H1 (cell line): ENCODE results near the gene PLD5. TPM values are rescaled to one million over a fixed set of nuclear protein-coding genes. Genes with fewer than 3 reads are reported as not detected.

Experiments
- CTCF ChIA-PET: fragments of 300-600 bp; sonication (Branson Sonifier 250); formaldehyde crosslinking; loops from one replicate; lab custom pipeline; 2021; ENCODE audit not compliant: partially characterized antibody; lab: Charles Lee
- POLR2A ChIA-PET: fragments of 300-600 bp; sonication (Branson Sonifier 250); formaldehyde crosslinking; loops from one replicate; lab custom pipeline; 2021; ENCODE audit warnings: inconsistent platforms; ENCODE audit not compliant: partially characterized antibody; lab: Charles Lee
- DNase-seq, 2 experiments: peaks; one replicate each; pipeline versions ENCODE4 v3.0.0 to v3.0.0-alpha.2; 2010 to 2022; ENCODE audit warnings: low spot score in 2 of 2, low read depth in 1 of 2, mixed read lengths in 1 of 2
- FAIRE-seq: peaks from 2 replicates; lab custom pipeline; 2011; peaks lifted over from hg19 to GRCh38; lab: Jason Lieb, UNC
- H2AFZ ChIP-seq: 2 replicates; pipeline ENCODE4 v1.8.1; 2012; ENCODE audit warnings: low read length, inconsistent platforms
- H2AK5ac ChIP-seq: 2 replicates; pipeline ENCODE4 v1.6.1; 2013; ENCODE audit warnings: low read depth, low read length
- H2BK120ac ChIP-seq: replicated peaks from 2 replicates; pipeline ENCODE3; 2013; ENCODE audit warnings: low read depth, low read length, inconsistent platforms
- H2BK12ac ChIP-seq: 2 replicates; pipeline ENCODE4 v1.6.1; 2013; ENCODE audit warnings: low read depth, low read length
- H2BK15ac ChIP-seq: 2 replicates; pipeline ENCODE4 v1.6.1; 2013; ENCODE audit warnings: low read length
- H2BK20ac ChIP-seq: 2 replicates; pipeline ENCODE4 v1.6.1; 2013; ENCODE audit warnings: low read length
- H2BK5ac ChIP-seq: 2 replicates; pipeline ENCODE4 v1.6.1; 2013; ENCODE audit warnings: low read depth, low read length
- H3K14ac ChIP-seq: 2 replicates; pipeline ENCODE4 v1.6.1; 2013; ENCODE audit warnings: inconsistent platforms; ENCODE audit not compliant: insufficient read length
- H3K18ac ChIP-seq: 2 replicates; pipeline ENCODE4 v1.6.1; 2013; ENCODE audit warnings: low read length; ENCODE audit errors: extremely low read depth
- H3K23ac ChIP-seq: 2 replicates; pipeline ENCODE4 v1.6.1; 2013; ENCODE audit warnings: inconsistent platforms; ENCODE audit not compliant: insufficient read length
- H3K23me2 ChIP-seq: 2 replicates; pipeline ENCODE4 v1.6.1; 2013; ENCODE audit warnings: low read depth, low read length
- H3K27ac ChIP-seq: 2 replicates; pipeline ENCODE4 v1.6.1; 2011; ENCODE audit warnings: low read depth, low read length, inconsistent platforms
- H3K27me3 ChIP-seq, 4 experiments: replicated peaks in 1 of 4; 1 replicate in 1 of 4; 2 replicates in 3 of 4; pipeline versions ENCODE4 v1.6.1 to v1.8.1; 2011 to 2013; ENCODE audit warnings: low read length in 3 of 4, mild to moderate bottlenecking in 3 of 4, inconsistent platforms in 2 of 4, mixed read lengths in 2 of 4, moderate library complexity in 1 of 4; ENCODE audit not compliant: control insufficient read depth in 3 of 4, insufficient read depth in 3 of 4; ENCODE audit errors: extremely low read depth in 1 of 4
- H3K36me3 ChIP-seq, 4 experiments: 2 replicates each; pipeline versions ENCODE4 v1.6.1 to v1.8.1; 2011 to 2013; ENCODE audit warnings: mild to moderate bottlenecking in 4 of 4, low read length in 3 of 4, moderate library complexity in 2 of 4, control low read depth in 1 of 4, inconsistent platforms in 1 of 4; ENCODE audit not compliant: insufficient read depth in 4 of 4, control insufficient read depth in 2 of 4
- H3K4ac ChIP-seq: replicated peaks from 2 replicates; pipeline ENCODE3; 2013; ENCODE audit warnings: low read length, low read depth, mixed read lengths, inconsistent platforms; ENCODE audit not compliant: insufficient read length
- H3K4me1 ChIP-seq, 4 experiments: replicated peaks in 1 of 4; 1 replicate in 1 of 4; 2 replicates in 3 of 4; pipeline versions ENCODE4 v1.6.1 to v1.8.1; 2011 to 2013; ENCODE audit warnings: low read length in 3 of 4, inconsistent platforms in 2 of 4, mixed read lengths in 1 of 4; ENCODE audit not compliant: insufficient read depth in 4 of 4, control insufficient read depth in 3 of 4
- H3K4me2 ChIP-seq, 2 experiments: 2 replicates each; pipeline versions ENCODE4 v1.6.1 to v1.8.1; 2011 to 2013; ENCODE audit warnings: low read depth in 2 of 2, low read length in 2 of 2, control low read depth in 1 of 2, inconsistent platforms in 1 of 2, mild to moderate bottlenecking in 1 of 2; ENCODE audit not compliant: insufficient read depth in 1 of 2
- H3K4me3 ChIP-seq, 4 experiments: fragments of 200-600, 300-600 bp in 1 of 4; sonication (generic), shearing (Covaris generic), sonication (Bioruptor Twin) in 1 of 4; 2 replicates each; pipeline versions ENCODE4 v1.5.1 to v1.8.1; 2011 to 2016; ENCODE audit warnings: low read length in 4 of 4, low read depth in 3 of 4, control low read depth in 2 of 4, inconsistent platforms in 2 of 4, mild to moderate bottlenecking in 2 of 4, mixed read lengths in 1 of 4, moderate library complexity in 1 of 4; ENCODE audit not compliant: insufficient read depth in 2 of 4; ENCODE audit errors: extremely low read depth in 1 of 4
- H3K56ac ChIP-seq: replicated peaks from 2 replicates; pipeline ENCODE3; 2013; ENCODE audit warnings: low read depth, mild to moderate bottlenecking, mixed read lengths, low read length, inconsistent platforms; ENCODE audit not compliant: insufficient read length
- H3K79me1 ChIP-seq: 2 replicates; pipeline ENCODE4 v1.6.1; 2013; ENCODE audit warnings: low read depth, low read length, control low read depth
- H3K79me2 ChIP-seq, 2 experiments: 2 replicates each; pipeline versions ENCODE4 v1.6.1 to v1.8.1; 2012 to 2013; ENCODE audit warnings: low read length in 2 of 2, mild to moderate bottlenecking in 2 of 2, inconsistent platforms in 1 of 2; ENCODE audit not compliant: insufficient read depth in 2 of 2, control insufficient read depth in 1 of 2
- H3K9ac ChIP-seq, 4 experiments: replicated peaks in 1 of 4; 1 replicate in 1 of 4; 2 replicates in 3 of 4; pipeline versions ENCODE4 v1.6.1 to v1.8.1; 2011 to 2013; ENCODE audit warnings: low read depth in 3 of 4, low read length in 3 of 4, control low read depth in 2 of 4, mild to moderate bottlenecking in 2 of 4, moderate library complexity in 2 of 4, inconsistent platforms in 1 of 4; ENCODE audit errors: extremely low read depth in 1 of 4
- H3K9me3 ChIP-seq, 2 experiments: 2 replicates each; pipeline versions ENCODE4 v1.6.1 to v1.8.1; 2012 to 2013; ENCODE audit warnings: mild to moderate bottlenecking in 2 of 2, moderate library complexity in 2 of 2, control low read depth in 1 of 2, inconsistent platforms in 1 of 2, low read depth in 1 of 2, low read length in 1 of 2, mixed read lengths in 1 of 2; ENCODE audit not compliant: insufficient read depth in 2 of 2
- H4K20me1 ChIP-seq, 2 experiments: replicated peaks in 1 of 2; 2 replicates each; pipeline versions ENCODE3 to v1.8.1; 2011 to 2013; ENCODE audit warnings: inconsistent platforms in 2 of 2, low read length in 2 of 2, mild to moderate bottlenecking in 1 of 2; ENCODE audit not compliant: insufficient read depth in 2 of 2, control insufficient read depth in 1 of 2
- H4K5ac ChIP-seq: 2 replicates; pipeline ENCODE4 v1.6.1; 2013; ENCODE audit warnings: low read length, low read depth, mixed read lengths, inconsistent platforms; ENCODE audit not compliant: insufficient read length
- H4K8ac ChIP-seq: 2 replicates; pipeline ENCODE4 v1.8.0; 2013; ENCODE audit warnings: mild to moderate bottlenecking, moderate library complexity, low read length, inconsistent platforms; ENCODE audit not compliant: insufficient read depth; ENCODE audit errors: extremely low read depth
- H4K91ac ChIP-seq: replicated peaks from 2 replicates; pipeline ENCODE3; 2013; ENCODE audit warnings: low read length, mixed read lengths, inconsistent platforms; ENCODE audit not compliant: insufficient read length
- BACH1 ChIP-seq: IDR thresholded peaks from 2 replicates; pipeline ENCODE4 v1.6.1; 2012; ENCODE audit warnings: low read length, improper control_type of control experiment
- CBX5 ChIP-seq: fragments of 300-800, 300-1000 bp; sonication (generic); IDR thresholded peaks from 2 replicates; pipeline ENCODE4 v1.7.1; 2016; ENCODE audit warnings: antibody characterized with exemption, low read length, low read depth
- CHD1 ChIP-seq: IDR thresholded peaks from 2 replicates; pipeline ENCODE4 v1.6.1; 2012; ENCODE audit warnings: low read depth, low read length, improper control_type of control experiment
- EGR1 ChIP-seq: IDR thresholded peaks from 2 replicates; pipeline ENCODE4 v1.6.1; 2011; ENCODE audit warnings: low read depth, low read length, borderline replicate concordance
- EZH2 ChIP-seq: fragments of 200-600 bp; sonication (generic); IDR thresholded peaks from 2 replicates; pipeline ENCODE4 v1.7.1; 2012; ENCODE audit warnings: low read depth, mild to moderate bottlenecking, moderate library complexity, low read length, inconsistent platforms; ENCODE audit not compliant: severe bottlenecking
- JUND ChIP-seq: IDR thresholded peaks from 2 replicates; pipeline ENCODE4 v1.6.1; 2011; ENCODE audit warnings: mild to moderate bottlenecking, improper control_type of control experiment, low read length
- MAFK ChIP-seq: IDR thresholded peaks from 2 replicates; pipeline ENCODE4 v1.6.1; 2012; ENCODE audit warnings: low read depth, mild to moderate bottlenecking, improper control_type of control experiment, low read length
- TAF7 ChIP-seq: optimal IDR thresholded peaks from 2 replicates; pipeline ENCODE3; 2011; ENCODE audit warnings: low read depth, mild to moderate bottlenecking, inconsistent platforms, low read length, moderate library complexity, borderline replicate concordance
- WGBS, 2 experiments: shearing (Covaris generic) in 1 of 2; methylation state at CpG; one replicate each; pipeline versions ENCODE4 v1.1.6 to v1.1.7; 2013 to 2015; ENCODE audit warnings: low lambda C conversion rate in 2 of 2, mixed read lengths in 2 of 2, inconsistent platforms in 1 of 2, low coverage in 1 of 2, missing lambda C conversion rate in 1 of 2; ENCODE audit not compliant: insufficient replicate concordance in 2 of 2, insufficient coverage in 1 of 2, insufficient read length in 1 of 2; ENCODE audit errors: extremely low coverage in 1 of 2, missing lambda C conversion rate in 1 of 2; 5-methylcytosine and 5-hydroxymethylcytosine counted together
- polyA plus RNA-seq, 7 experiments: library from polyadenylated mRNA; depleted of rRNA in 3 of 7; stranded (reverse) in 5 of 7; unstranded in 2 of 7; fragments of >200 nt in 5 of 7; fragments of 200-250 nt in 2 of 7; gene quantifications; 1 replicate in 5 of 7; 2 replicates in 1 of 7; 4 replicates in 1 of 7; pipeline versions ENCODE4 v1.2.1 to v1.2.3, GENCODE V29; 2011 to 2013; ENCODE audit warnings: missing spikeins in 2 of 7, mixed read lengths in 2 of 7
- total RNA-seq: library from RNA; stranded (reverse); fragmentation: NEBNext Ultra II Directional; extraction: Animal tissue kit (Norgen Biotek cat#: 25700); gene quantifications from 2 replicates; pipeline ENCODE4 v1.2.1, GENCODE V29; 2021

PLD5 gene
- total and polyA plus RNA-seq, 2 of the 8 experiments (the other 6 are each of a cell fraction or from before 2014, with no cell fraction given), result 0.86 to 8.5 TPM

GRCh38 chr1:242089911-242090310, 434.6 kb downstream of the PLD5 start:
- H3K23ac ChIP-seq, result no peak overlapping the region
- FAIRE-seq (no peak), DNase-seq (no peak)
- no peak overlapping the region for H3K4ac ChIP-seq
- CTCF ChIA-PET, result interaction anchor here (0.6 kb wide), 1 partner anchor 70 kb away, joined by 4 read pairs; no protein-coding TSS in a partner anchor
- no peaks in the 10 kb centered on the region for H4K20me1 ChIP-seq
- no peaks in the 10 kb centered on the region for H3K23me2 ChIP-seq
- no peak overlapping the region for H3K4me2 ChIP-seq
- no peak overlapping the region for H4K5ac ChIP-seq
- H2AFZ ChIP-seq, result no peak overlapping the region
- H2BK12ac ChIP-seq, result no peak overlapping the region
- H4K8ac ChIP-seq, result no peak overlapping the region
- no peak overlapping the region for H3K18ac ChIP-seq
- H3K79me2 ChIP-seq, result no peaks in the 10 kb centered on the region
- TF ChIP-seq CHD1, result no peak
- no peak for TF ChIP-seq MAFK
- TF ChIP-seq EGR1, result no peak
- TF ChIP-seq CBX5, result no peak
- TF ChIP-seq BACH1, result no peak
- no peak for TF ChIP-seq EZH2
- no peak for TF ChIP-seq JUND
- no peak for TF ChIP-seq TAF7
- H3K4me3 ChIP-seq, result no peak overlapping the region
- WGBS, 2 experiments, result 89% methylated on average over 5 of the region's 5 CpGs; no CpG with 5 or more reads in 1 of the 2 experiments
- no peaks in the 10 kb centered on the region for H3K79me1 ChIP-seq
- H2BK5ac ChIP-seq, result no peak overlapping the region
- H3K27me3 ChIP-seq, result peaks cover 0 to 1% (median 0%) of the 10 kb centered on the region in 4 experiments; a peak in 1 of 7 replicates
- no peak overlapping the region for H3K27ac ChIP-seq
- H3K9ac ChIP-seq, result no peak overlapping the region
- POLR2A ChIA-PET, result no interaction called here
- no peaks in the 10 kb centered on the region for H3K36me3 ChIP-seq
- no peak overlapping the region for H4K91ac ChIP-seq
- H3K4me1 ChIP-seq, result peaks cover 2 to 9% (median 6%) of the 10 kb centered on the region in 4 experiments
- H2AK5ac ChIP-seq, result no peak overlapping the region
- no peak overlapping the region for H3K14ac ChIP-seq
- H3K56ac ChIP-seq, result no peak overlapping the region
- no peaks in the 10 kb centered on the region for H3K9me3 ChIP-seq
- no peak overlapping the region for H2BK120ac ChIP-seq
- no peak overlapping the region for H2BK20ac ChIP-seq
- no peak overlapping the region for H2BK15ac ChIP-seq
